ENCODE results near the gene LUC7L. TPM values are rescaled to one million over a fixed set of nuclear protein-coding genes. Genes with fewer than 3 reads are reported as not detected.
A peak's percentile ranks its signal among the peaks of the same experiment; 100 is the strongest.
"Not testable (repeated sequence)": the region's sequence is repeated elsewhere in the genome, so short reads cannot be mapped to it uniquely, and the experiment has no call there.

Gene LUC7L
- total RNA-seq, 6 experiments from 2014 or later = 18.9 to 30.2 (median 20.4) TPM

GRCh38 chr16:163139-163538 lies 66.1 kb downstream of the LUC7L start:
- H3K4me3 ChIP-seq; H3K9me3 ChIP-seq; ATAC-seq; H3K36me3 ChIP-seq; DNase-seq; H3K4me1 ChIP-seq; H3K27ac ChIP-seq; intact Hi-C loops (cut with DNase I): not testable (repeated sequence)
- WGBS (ENCODE audit: insufficient coverage, low coverage, low lambda C conversion rate, missing lambda C conversion rate) = 82% methylated on average over 10 of the region's 10 CpGs
- H3K27me3 ChIP-seq = peaks cover 13 to 31% of the 10 kb centered on the region in 2 donors

- 87% methylated on average over 8 of the region's 13 CpGs for WGBS (ENCODE audit: insufficient coverage, low coverage, low lambda C conversion rate, missing lambda C conversion rate)
- Histone ChIP-seq H3K9me3 (no peaks in the 10 kb centered on the region), H3K27me3 (peaks cover 13 to 24% of the 10 kb centered on the region in 2 donors), H3K4me1 (peaks cover 0 to 7% (median 0%) of the 10 kb centered on the region in 4 donors), H3K4me3 (no peak overlapping the region), H3K27ac (no peak overlapping the region), H3K36me3 (no peaks in the 10 kb centered on the region)
- no peak for ATAC-seq
- TF ChIP-seq CTCF (IDR thresholded peaks at IDR 0.05) (no peak), POLR2A (IDR thresholded peaks at IDR 0.05) (no peak)
- no peak for DNase-seq
- intact Hi-C loops (cut with DNase I) = no loop called here
Observed at GRCh38 chr16:162271-162991, 66.8 kb downstream of the LUC7L start.

GRCh38 chr16:160691-161190 lies 68.5 kb downstream of the LUC7L start:
- DNase-seq (no peak), ATAC-seq (no peak)
- H3K27ac ChIP-seq = no peak overlapping the region
- 62% methylated on average over 3 of the region's 18 CpGs for WGBS (ENCODE audit: insufficient coverage, low coverage, low lambda C conversion rate, missing lambda C conversion rate)
- H3K9me3 ChIP-seq = no peaks in the 10 kb centered on the region
- H3K36me3 ChIP-seq = no peaks in the 10 kb centered on the region
- H3K4me3 ChIP-seq = no peak overlapping the region
- TF ChIP-seq CTCF (IDR thresholded peaks at IDR 0.05) (no peak), POLR2A (IDR thresholded peaks at IDR 0.05) (no peak)
- peaks cover 0 to 4% (median 0%) of the 10 kb centered on the region in 4 donors for H3K4me1 ChIP-seq
- intact Hi-C loops (cut with DNase I) = no loop called here
- H3K27me3 ChIP-seq = peaks cover 1 to 7% of the 10 kb centered on the region in 2 donors

GRCh38 chr16:160242-160641 lies 69.0 kb downstream of the LUC7L start:
- H3K4me3 ChIP-seq; H3K9me3 ChIP-seq; intact Hi-C loops (cut with DNase I); H3K4me1 ChIP-seq; DNase-seq; H3K27me3 ChIP-seq; H3K36me3 ChIP-seq; ATAC-seq; H3K27ac ChIP-seq: not testable (repeated sequence)
- 48% methylated on average over 2 of the region's 20 CpGs for WGBS (ENCODE audit: insufficient coverage, low coverage, low lambda C conversion rate, missing lambda C conversion rate)

- Histone ChIP-seq H3K9me3 (no peaks in the 10 kb centered on the region), H3K36me3 (no peaks in the 10 kb centered on the region), H3K27ac (no peak overlapping the region), H3K4me1 (peaks cover 0 to 5% (median 2%) of the 10 kb centered on the region in 4 donors), H3K27me3 (no peaks in the 10 kb centered on the region), H3K4me3 (no peak overlapping the region)
- intact Hi-C loops (cut with DNase I) = no loop called here
- TF ChIP-seq POLR2A (IDR thresholded peaks at IDR 0.05) = no peak
- no peak for TF ChIP-seq CTCF (IDR thresholded peaks at IDR 0.05)
- DNase-seq = peak in 1 of 3 donors; percentile 9
- no peak for ATAC-seq
- 29% methylated on average over 5 of the region's 6 CpGs for WGBS (ENCODE audit: insufficient coverage, low coverage, low lambda C conversion rate, missing lambda C conversion rate)
Observed at GRCh38 chr16:159136-159849, 70.0 kb downstream of the LUC7L start.
